ENCODE results near the gene FBXO42. TPM values are rescaled to one million over a fixed set of nuclear protein-coding genes. Genes with fewer than 3 reads are reported as not detected.
"Not testable (repeated sequence)": the region's sequence is repeated elsewhere in the genome, so short reads cannot be mapped to it uniquely, and the experiment has no call there.

Gene FBXO42
- total and polyA plus RNA-seq, 4 donors: 22.8 to 29.2 (median 27.5) TPM

DNA sequence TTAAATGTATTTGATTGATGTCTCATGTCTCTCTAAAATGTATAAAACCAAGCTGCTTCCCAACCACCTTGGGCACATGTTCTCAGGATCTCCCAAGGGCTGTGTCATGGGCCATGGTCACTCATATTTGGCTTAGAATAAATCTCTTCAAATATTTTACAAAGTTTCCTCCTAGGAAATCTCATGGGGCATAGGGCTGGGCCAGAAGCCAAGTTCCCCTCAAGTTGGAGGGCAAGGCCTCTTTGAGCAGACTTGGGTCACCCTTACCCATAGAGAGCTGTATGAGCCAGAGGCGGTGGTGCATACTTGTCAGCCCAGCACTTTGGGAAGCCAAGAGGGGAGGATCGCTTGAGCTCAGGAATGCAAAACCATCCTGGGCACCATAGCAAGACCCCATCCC is 2.3 kb upstream of the FBXO42 start:
- Histone ChIP-seq H3K9me3 (ENCODE audit: control insufficient read depth, insufficient read depth, low read length) (no peaks in the 10 kb centered on the region), H3K27ac (ENCODE audit: low read depth, low read length) (no peak overlapping the region), H3K4me1 (ENCODE audit: control insufficient read depth, insufficient read depth, low read length) (peaks cover 15% of the 10 kb centered on the region), H3K36me3 (ENCODE audit: control insufficient read depth, insufficient read depth, low read length) (no peaks in the 10 kb centered on the region), H3K4me3 (ENCODE audit: low read depth, low read length) (no peak overlapping the region), H3K27me3 (ENCODE audit: control insufficient read depth, insufficient read depth, low read length) (no peaks in the 10 kb centered on the region)
- DNase-seq (ENCODE audit: low read depth in 4 of 6, low spot score in 6 of 6): no peak
- 100% methylated on average over 1 of the region's 2 CpGs for WGBS (ENCODE audit: insufficient coverage)

DNA sequence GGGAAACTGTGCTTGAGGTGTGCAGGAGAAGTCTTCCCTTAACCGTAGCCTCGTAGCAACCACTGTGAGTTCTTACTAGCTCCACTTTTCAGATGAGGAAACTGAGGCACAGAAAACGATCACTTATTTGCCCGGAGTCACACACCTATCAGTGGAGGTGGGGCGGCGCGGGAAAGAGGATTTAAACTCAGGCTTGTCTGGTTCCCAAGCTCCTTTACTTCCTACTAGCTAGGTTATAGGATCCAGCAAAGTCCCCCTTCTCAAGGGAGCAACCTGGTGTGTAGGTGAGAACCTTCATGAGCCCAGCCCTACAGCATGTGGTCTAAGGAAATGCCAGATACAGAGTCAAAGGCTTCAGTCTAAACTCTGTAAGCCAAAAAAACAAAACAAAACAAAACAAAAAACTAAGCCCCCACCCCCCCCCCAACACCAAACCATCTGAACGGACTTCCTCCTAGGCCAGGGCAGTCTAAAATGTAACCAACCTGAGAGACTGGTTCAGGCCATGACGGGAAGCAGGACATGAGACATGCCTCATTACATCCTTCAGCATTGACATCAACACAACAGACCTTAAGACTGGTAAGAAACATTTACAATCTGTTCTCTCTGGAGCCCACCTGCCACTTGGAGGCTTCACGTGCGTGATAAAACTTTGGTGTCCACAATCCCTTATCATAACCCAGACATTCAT is 709 bp upstream of the FBXO42 start:
- peak overlapping the region; percentile 96 for H3K27ac ChIP-seq (ENCODE audit: low read depth, low read length)
- H3K36me3 ChIP-seq (ENCODE audit: control insufficient read depth, insufficient read depth, low read length): no peaks in the 10 kb centered on the region
- H3K4me1 ChIP-seq (ENCODE audit: control insufficient read depth, insufficient read depth, low read length): peaks cover 18% of the 10 kb centered on the region
- H3K4me3 ChIP-seq (ENCODE audit: low read depth, low read length): peak overlapping the region; percentile 73
- no peaks in the 10 kb centered on the region for H3K27me3 ChIP-seq (ENCODE audit: control insufficient read depth, insufficient read depth, low read length)
- no peak for DNase-seq (ENCODE audit: low read depth in 4 of 6, low spot score in 6 of 6)
- H3K9me3 ChIP-seq (ENCODE audit: control insufficient read depth, insufficient read depth, low read length): no peaks in the 10 kb centered on the region
- 18% methylated on average over 4 of the region's 11 CpGs for WGBS (ENCODE audit: insufficient coverage)

DNA sequence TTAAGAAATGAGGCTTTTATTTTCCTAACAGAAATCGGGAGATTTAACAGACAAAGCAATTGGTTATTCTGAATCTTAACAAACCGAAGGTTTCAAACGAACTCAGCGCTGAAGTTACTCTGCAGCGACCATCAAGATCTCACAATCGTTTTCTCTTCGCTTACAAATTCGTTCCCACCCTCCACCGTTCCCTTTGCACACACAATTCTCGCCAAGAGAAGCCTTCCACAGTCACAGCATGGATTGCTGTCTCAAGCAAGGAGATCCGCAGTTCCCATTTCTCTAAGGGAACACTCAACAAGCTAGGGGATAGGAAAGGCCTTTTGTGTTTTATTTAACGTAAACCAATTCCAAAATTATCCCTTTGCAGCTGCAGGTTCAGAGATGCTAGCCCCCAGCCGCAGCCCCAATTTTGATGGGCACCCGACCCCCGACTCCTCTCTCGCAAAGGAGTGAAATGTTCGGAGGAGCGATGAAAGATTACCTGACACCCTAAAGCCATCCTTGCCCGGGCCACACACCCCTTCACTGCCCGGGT is 755 bp downstream of the FBXO42 start:
- Histone ChIP-seq H3K9me3 (ENCODE audit: control insufficient read depth, insufficient read depth, low read length) (no peaks in the 10 kb centered on the region), H3K27ac (ENCODE audit: low read depth, low read length) (peak overlapping the region; percentile 96), H3K4me3 (ENCODE audit: low read depth, low read length) (peak overlapping the region; percentile 89), H3K27me3 (ENCODE audit: control insufficient read depth, insufficient read depth, low read length) (no peaks in the 10 kb centered on the region), H3K36me3 (ENCODE audit: control insufficient read depth, insufficient read depth, low read length) (no peaks in the 10 kb centered on the region), H3K4me1 (ENCODE audit: control insufficient read depth, insufficient read depth, low read length) (peaks cover 18% of the 10 kb centered on the region)
- WGBS (ENCODE audit: insufficient coverage): 0% methylated on average over 11 of the region's 20 CpGs
- DNase-seq (ENCODE audit: low read depth in 4 of 6, low spot score in 6 of 6): peak in 5 of 6 donors; percentile 31 to 74 (median 52)

DNA sequence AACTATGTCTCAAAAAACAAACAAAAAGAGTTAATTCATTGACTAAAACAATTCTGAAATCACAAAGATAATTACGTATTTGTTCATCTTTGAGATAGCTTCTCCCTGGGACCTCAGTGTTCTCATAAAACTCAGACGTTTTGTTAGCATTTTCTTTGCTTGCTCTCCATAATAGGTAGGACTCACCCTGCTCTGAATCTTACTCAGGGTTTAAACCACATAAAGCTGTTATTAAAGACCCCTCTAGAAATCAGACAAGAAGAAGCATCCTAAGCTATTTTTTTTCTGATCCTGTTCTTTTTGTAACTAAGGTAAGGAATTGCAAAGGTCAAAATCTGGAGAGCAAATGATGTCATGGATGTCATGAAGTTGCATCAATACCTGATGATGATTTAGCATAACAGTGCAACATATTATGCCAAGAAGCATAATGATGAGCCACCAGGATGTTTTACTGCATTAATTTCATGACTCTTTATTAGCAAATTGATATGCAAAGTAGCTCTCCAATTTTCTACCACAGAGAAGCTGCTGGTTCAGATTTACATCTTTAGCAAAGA is 2.4 kb downstream of the FBXO42 start:
- no peak overlapping the region for H3K27ac ChIP-seq (ENCODE audit: low read depth, low read length)
- no peak overlapping the region for H3K4me3 ChIP-seq (ENCODE audit: low read depth, low read length)
- H3K27me3 ChIP-seq (ENCODE audit: control insufficient read depth, insufficient read depth, low read length): no peaks in the 10 kb centered on the region
- H3K36me3 ChIP-seq (ENCODE audit: control insufficient read depth, insufficient read depth, low read length): no peaks in the 10 kb centered on the region
- 80% methylated on average over 1 of the region's 2 CpGs for WGBS (ENCODE audit: insufficient coverage)
- DNase-seq (ENCODE audit: low read depth in 4 of 6, low spot score in 6 of 6): no peak
- H3K9me3 ChIP-seq (ENCODE audit: control insufficient read depth, insufficient read depth, low read length): no peaks in the 10 kb centered on the region
- H3K4me1 ChIP-seq (ENCODE audit: control insufficient read depth, insufficient read depth, low read length): peaks cover 18% of the 10 kb centered on the region

DNA sequence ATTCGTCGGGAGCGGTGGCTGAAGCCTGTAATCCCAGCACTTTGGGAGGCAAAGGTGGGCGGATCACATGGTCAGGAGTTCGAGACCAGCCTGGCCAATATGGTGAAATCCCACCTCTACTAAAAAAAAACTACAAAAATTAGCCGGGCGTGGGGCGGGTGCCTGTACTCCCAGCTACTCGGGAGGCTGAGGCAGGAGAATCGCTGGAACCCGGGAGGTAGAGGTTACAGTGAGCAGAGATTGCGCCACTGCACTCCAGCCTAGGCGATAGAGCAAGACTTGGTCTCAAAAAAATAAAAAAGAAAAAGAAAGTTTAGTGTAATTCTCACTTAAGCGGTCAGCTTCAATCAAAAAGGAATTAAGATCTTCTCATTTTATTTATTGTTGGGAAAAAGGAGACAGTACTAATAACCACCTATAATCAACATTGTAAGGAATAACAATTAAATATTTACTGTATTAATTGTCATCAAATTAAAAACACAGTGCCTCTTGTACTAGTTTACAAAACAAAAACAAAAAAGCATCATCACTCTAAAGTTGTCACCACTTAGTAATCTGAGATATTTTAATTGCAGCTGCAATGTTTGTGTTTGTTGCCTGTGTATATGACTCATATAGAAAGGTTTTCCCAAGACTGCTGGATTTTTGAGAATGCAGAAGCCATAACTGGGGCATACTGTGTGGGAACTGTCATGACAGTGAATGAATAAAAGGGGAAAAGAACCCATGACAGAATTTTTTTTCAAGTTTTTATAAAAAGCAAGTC is 3.7 kb downstream of the FBXO42 start:
- 100% methylated on average over 3 of the region's 14 CpGs for WGBS (ENCODE audit: insufficient coverage)
- Histone ChIP-seq H3K27ac (ENCODE audit: low read depth, low read length) (no peak overlapping the region), H3K9me3 (ENCODE audit: control insufficient read depth, insufficient read depth, low read length) (no peaks in the 10 kb centered on the region), H3K36me3 (ENCODE audit: control insufficient read depth, insufficient read depth, low read length) (no peaks in the 10 kb centered on the region), H3K27me3 (ENCODE audit: control insufficient read depth, insufficient read depth, low read length) (no peaks in the 10 kb centered on the region), H3K4me3 (ENCODE audit: low read depth, low read length) (no peak overlapping the region), H3K4me1 (ENCODE audit: control insufficient read depth, insufficient read depth, low read length) (peaks cover 18% of the 10 kb centered on the region)
- DNase-seq (ENCODE audit: low read depth in 4 of 6, low spot score in 6 of 6): no peak

DNA sequence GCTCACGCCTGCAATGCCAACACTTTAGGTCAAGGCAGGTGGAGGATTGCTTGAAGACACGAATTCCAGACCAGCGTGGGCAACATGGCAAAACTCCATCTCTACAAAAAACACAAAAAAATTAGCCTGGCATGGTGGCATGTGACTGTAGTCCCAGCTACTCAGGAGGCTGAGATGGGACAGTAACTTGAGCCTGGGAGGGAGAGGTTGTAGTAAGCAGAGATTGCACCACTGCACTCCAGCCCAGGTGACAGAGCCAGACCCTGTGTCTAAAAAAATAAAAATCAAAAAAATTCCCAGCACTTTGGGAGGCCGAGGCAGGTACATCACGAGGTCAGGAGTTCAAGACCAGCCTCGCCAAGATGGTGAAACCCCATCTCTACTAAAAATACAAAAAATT is 9.0 kb downstream of the FBXO42 start:
- H3K4me1 ChIP-seq (ENCODE audit: control insufficient read depth, insufficient read depth, low read length); H3K27ac ChIP-seq (ENCODE audit: low read depth, low read length); H3K36me3 ChIP-seq (ENCODE audit: control insufficient read depth, insufficient read depth, low read length); H3K9me3 ChIP-seq (ENCODE audit: control insufficient read depth, insufficient read depth, low read length); H3K4me3 ChIP-seq (ENCODE audit: low read depth, low read length); DNase-seq (ENCODE audit: low read depth in 4 of 6, low spot score in 6 of 6); H3K27me3 ChIP-seq (ENCODE audit: control insufficient read depth, insufficient read depth, low read length): not testable (repeated sequence)
- 83% methylated on average over 1 of the region's 6 CpGs for WGBS (ENCODE audit: insufficient coverage)

DNA sequence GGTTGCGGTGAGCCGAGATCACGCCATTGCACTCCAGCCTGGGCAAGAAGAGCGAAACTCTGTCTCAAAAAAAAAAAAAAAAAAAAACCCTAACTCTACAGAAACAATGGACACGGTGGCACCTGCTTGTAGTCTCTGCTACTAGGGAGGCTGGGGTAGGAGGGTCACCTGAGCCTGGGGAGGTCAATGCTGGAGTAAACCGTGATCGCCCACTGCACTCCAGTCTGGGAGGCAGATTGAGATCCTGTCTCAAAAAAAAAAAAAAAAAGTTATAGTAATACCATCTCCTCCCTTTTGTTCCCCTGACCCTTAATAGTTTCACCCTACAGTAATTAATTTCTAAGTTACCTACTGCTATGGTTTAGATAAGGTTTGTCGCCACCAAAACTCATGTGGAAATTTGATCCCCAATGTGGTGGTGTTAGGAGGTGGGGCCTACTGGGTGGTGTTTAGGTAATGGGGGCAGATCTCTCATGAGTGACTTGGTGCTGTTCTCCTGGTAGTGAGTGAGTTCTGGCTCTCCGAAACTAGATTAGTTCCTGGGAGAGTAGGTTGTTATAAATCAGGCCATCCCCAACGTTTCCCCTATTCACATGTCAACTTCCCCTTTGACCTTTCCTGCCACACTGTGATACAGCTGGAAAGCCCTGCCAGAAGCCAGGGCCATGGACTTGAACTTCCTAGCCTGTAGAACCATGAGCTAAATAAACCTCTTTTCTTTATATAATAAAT is 9.8 kb downstream of the FBXO42 start:
- WGBS (ENCODE audit: insufficient coverage): 83% methylated on average over 1 of the region's 10 CpGs
- H3K36me3 ChIP-seq (ENCODE audit: control insufficient read depth, insufficient read depth, low read length): peaks cover 5% of the 10 kb centered on the region
- no peaks in the 10 kb centered on the region for H3K9me3 ChIP-seq (ENCODE audit: control insufficient read depth, insufficient read depth, low read length)
- H3K4me3 ChIP-seq (ENCODE audit: low read depth, low read length): no peak overlapping the region
- no peaks in the 10 kb centered on the region for H3K4me1 ChIP-seq (ENCODE audit: control insufficient read depth, insufficient read depth, low read length)
- DNase-seq (ENCODE audit: low read depth in 4 of 6, low spot score in 6 of 6): no peak
- no peaks in the 10 kb centered on the region for H3K27me3 ChIP-seq (ENCODE audit: control insufficient read depth, insufficient read depth, low read length)
- no peak overlapping the region for H3K27ac ChIP-seq (ENCODE audit: low read depth, low read length)

DNA sequence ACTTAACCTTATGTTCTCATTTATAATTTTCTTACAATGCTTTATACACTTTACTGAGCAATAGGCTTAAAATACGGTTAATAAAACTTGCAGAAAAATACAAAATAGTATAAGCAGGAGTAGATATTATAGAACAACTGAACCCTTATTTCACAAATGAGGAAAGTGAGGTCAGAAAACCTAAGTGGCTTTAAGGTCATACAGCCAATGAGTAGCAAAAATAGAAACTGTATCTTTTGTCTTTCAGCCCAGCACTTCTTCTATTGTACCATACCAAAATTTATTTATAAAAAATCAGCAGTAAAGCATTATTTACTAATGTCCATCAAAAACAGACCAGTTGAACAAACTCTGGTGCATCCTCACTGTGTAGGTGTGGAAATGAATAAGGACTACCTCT is 11.6 kb downstream of the FBXO42 start:
- WGBS (ENCODE audit: insufficient coverage): no CpG with 5 or more reads among the region's 1 CpG
- H3K27ac ChIP-seq (ENCODE audit: low read depth, low read length): no peak overlapping the region

DNA sequence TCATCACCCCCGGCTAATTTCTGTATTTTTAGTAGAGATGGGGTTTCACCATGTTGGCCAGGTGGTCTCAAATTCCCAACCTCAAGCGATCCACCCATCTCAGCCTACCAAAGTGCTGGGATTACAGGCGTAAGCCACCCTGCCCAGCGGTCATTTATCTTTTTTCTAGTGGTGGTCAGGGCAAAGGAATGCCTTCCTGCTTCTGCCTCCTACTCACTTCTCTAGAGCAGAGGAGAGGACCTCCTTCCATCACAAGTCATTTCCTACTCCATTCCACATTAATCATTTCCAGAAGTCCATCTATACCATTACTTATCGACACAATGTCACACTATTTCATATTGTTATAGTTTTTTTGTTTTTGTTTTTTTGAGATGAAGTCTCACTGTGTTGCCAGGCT is 13.3 kb downstream of the FBXO42 start:
- Histone ChIP-seq H3K36me3 (ENCODE audit: control insufficient read depth, insufficient read depth, low read length) (peaks cover 5% of the 10 kb centered on the region), H3K4me3 (ENCODE audit: low read depth, low read length) (no peak overlapping the region), H3K27ac (ENCODE audit: low read depth, low read length) (no peak overlapping the region), H3K27me3 (ENCODE audit: control insufficient read depth, insufficient read depth, low read length) (no peaks in the 10 kb centered on the region), H3K9me3 (ENCODE audit: control insufficient read depth, insufficient read depth, low read length) (no peaks in the 10 kb centered on the region), H3K4me1 (ENCODE audit: control insufficient read depth, insufficient read depth, low read length) (peaks cover 2% of the 10 kb centered on the region)
- no CpG with 5 or more reads among the region's 5 CpGs for WGBS (ENCODE audit: insufficient coverage)
- DNase-seq (ENCODE audit: low read depth in 4 of 6, low spot score in 6 of 6): no peak

More for the DNA sequence above, 11.6 kb downstream of the FBXO42 start:
- peaks cover 2% of the 10 kb centered on the region for H3K4me1 ChIP-seq (ENCODE audit: control insufficient read depth, insufficient read depth, low read length)
- no peak for DNase-seq (ENCODE audit: low read depth in 4 of 6, low spot score in 6 of 6)
- no peak overlapping the region for H3K4me3 ChIP-seq (ENCODE audit: low read depth, low read length)
- H3K36me3 ChIP-seq (ENCODE audit: control insufficient read depth, insufficient read depth, low read length): peaks cover 5% of the 10 kb centered on the region
- H3K9me3 ChIP-seq (ENCODE audit: control insufficient read depth, insufficient read depth, low read length): no peaks in the 10 kb centered on the region
- no peaks in the 10 kb centered on the region for H3K27me3 ChIP-seq (ENCODE audit: control insufficient read depth, insufficient read depth, low read length)

All from spinal cord (tissue), 10 donors.